Muscle of leg (tissue), 11 donors: ENCODE measurements around the gene CHCHD3. TPM values are rescaled to one million over a fixed set of nuclear protein-coding genes. Genes with fewer than 3 reads are reported as not detected.
A peak's percentile ranks its signal among the peaks of the same experiment; 100 is the strongest.

Experiments used
- DNase-seq: peaks from one replicate; pipeline ENCODE4 v3.0.0; 2013
- H3K27ac ChIP-seq: one replicate; pipeline ENCODE4 v1.5.1; 2013; ENCODE audit warnings: mild to moderate bottlenecking, low read length, control low read depth
- H3K27me3 ChIP-seq: one replicate; pipeline ENCODE4 v1.6.1; 2013; ENCODE audit warnings: low read length; ENCODE audit not compliant: control insufficient read depth, insufficient read depth
- H3K36me3 ChIP-seq: one replicate; pipeline ENCODE4 v1.6.1; 2013; ENCODE audit warnings: low read length; ENCODE audit not compliant: control insufficient read depth, insufficient read depth
- H3K4me1 ChIP-seq: one replicate; pipeline ENCODE4 v1.6.1; 2013; ENCODE audit warnings: low read length; ENCODE audit not compliant: control insufficient read depth, insufficient read depth
- H3K4me3 ChIP-seq: one replicate; pipeline ENCODE4 v1.5.1; 2013; ENCODE audit warnings: low read length, control low read depth
- H3K9me3 ChIP-seq: replicated peaks from 2 replicates; pipeline ENCODE4 v1.6.1; 2013; ENCODE audit warnings: low read depth, low read length; ENCODE audit not compliant: control insufficient read depth
- WGBS: methylation state at CpG from one replicate; pipeline ENCODE4 v1.1.5; 2013; ENCODE audit warnings: missing lambda C conversion rate; ENCODE audit not compliant: insufficient coverage; 5-methylcytosine and 5-hydroxymethylcytosine counted together
- polyA plus RNA-seq, 8 donors: library from polyadenylated mRNA; unstranded; fragments of 120-200 nt; gene quantifications; one replicate each; pipeline versions ENCODE4 v1.2.1 to v1.2.3, GENCODE V29; 2013; ENCODE audit warnings: inconsistent platforms in 1 of 8, low replicate concordance in 1 of 8; ENCODE audit not compliant: insufficient read length in 8 of 8, insufficient read depth in 1 of 8
- total RNA-seq: library from RNA; stranded (reverse); fragments of 120-200 nt; gene quantifications from one replicate; pipeline ENCODE4 v1.2.4, GENCODE V29; 2013

CHCHD3 gene
- total and polyA plus RNA-seq, 9 donors = 57.4 to 75.0 (median 66.6) TPM

DNA sequence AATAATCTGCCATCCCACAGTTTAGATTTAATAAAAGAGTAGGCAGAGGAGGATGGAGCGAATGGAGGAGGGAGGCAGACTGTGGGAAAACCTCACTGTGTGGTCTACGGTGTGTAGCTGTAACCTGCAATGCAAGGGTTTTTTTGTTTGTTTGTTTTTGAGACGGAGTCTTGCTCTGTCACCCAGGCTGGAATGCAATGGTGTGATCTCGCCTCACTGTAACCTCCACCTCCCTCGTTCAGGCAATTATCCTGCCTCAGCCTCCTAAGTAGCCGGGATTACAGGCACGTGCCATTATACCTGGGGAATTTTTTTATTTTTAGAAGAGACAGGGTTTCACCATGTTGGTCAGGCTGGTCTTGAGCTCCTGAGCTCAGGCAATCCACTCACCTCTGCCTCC, 321.0 kb downstream of the CHCHD3 start:
- no peak overlapping the region for H3K27ac ChIP-seq
- no peak for DNase-seq
- H3K27me3 ChIP-seq = no peaks in the 10 kb centered on the region
- no peaks in the 10 kb centered on the region for H3K36me3 ChIP-seq
- H3K9me3 ChIP-seq = peaks cover 2% of the 10 kb centered on the region
- H3K4me1 ChIP-seq = peaks cover 5% of the 10 kb centered on the region
- WGBS = 50% methylated on average over 1 of the region's 7 CpGs
- no peak overlapping the region for H3K4me3 ChIP-seq

DNA sequence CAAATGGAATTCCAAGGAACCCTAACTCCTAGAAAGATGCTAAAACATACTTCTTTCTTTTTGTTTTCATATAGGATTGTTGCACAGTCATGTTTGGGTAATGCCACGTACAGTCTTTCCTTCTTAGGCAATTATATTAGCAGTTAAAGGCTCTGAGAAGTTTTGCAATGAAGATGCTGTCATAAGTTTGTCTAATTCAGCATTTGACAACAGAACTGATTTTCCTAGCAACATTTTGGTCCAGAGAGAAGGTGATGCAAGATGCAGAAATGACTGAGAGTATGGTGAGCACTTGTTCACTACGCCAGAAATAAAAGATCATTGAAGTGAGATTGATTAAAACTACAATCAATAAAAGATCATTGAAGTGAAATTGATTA, 321.7 kb downstream of the CHCHD3 start:
- H3K27ac ChIP-seq = no peak overlapping the region
- no CpG with 5 or more reads among the region's 2 CpGs for WGBS
- H3K9me3 ChIP-seq = peaks cover 2% of the 10 kb centered on the region
- peaks cover 5% of the 10 kb centered on the region for H3K4me1 ChIP-seq
- no peaks in the 10 kb centered on the region for H3K27me3 ChIP-seq
- no peaks in the 10 kb centered on the region for H3K36me3 ChIP-seq
- no peak overlapping the region for H3K4me3 ChIP-seq
- DNase-seq = no peak

DNA sequence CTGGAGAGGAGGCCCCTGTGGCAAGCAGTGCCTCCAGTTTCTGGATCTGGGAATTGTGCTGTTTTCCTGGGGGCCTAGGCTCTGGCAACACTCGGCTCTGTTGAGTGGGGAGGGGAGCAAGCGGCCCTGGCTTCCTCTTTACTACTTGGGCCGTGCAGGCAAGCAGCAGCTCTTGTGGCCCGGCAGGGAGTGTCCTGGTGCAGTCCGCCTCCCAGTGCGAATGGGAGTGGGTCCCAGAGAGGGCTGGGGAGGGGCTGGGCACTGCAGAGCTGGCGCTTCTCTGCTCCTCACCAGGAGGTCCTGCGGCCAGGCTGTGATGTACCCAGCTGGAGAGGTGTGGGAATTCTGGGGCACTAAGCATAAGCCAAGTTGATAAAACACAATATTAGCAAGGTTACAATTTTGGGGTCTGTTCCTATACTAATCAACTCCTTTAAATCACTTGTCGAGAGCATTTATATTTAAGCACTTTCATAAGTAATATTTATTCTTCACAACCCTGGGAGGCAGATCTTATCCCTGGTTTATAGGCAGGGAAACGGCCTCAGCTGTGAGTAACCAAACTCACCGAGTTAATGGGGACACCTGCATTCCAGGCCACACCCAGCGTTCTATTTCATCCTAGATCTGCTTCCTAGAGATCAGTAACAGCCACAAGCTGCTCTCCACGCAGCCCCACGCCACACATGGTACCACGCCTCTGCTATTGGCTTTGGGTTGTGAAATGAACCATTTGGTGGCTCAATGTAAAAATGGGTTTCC, 322.2 kb downstream of the CHCHD3 start:
- no peaks in the 10 kb centered on the region for H3K36me3 ChIP-seq
- H3K9me3 ChIP-seq = peaks cover 2% of the 10 kb centered on the region
- H3K4me3 ChIP-seq = no peak overlapping the region
- no peak overlapping the region for H3K27ac ChIP-seq
- no peak for DNase-seq
- peaks cover 5% of the 10 kb centered on the region for H3K4me1 ChIP-seq
- WGBS = 63% methylated on average over 5 of the region's 15 CpGs
- H3K27me3 ChIP-seq = no peaks in the 10 kb centered on the region

DNA sequence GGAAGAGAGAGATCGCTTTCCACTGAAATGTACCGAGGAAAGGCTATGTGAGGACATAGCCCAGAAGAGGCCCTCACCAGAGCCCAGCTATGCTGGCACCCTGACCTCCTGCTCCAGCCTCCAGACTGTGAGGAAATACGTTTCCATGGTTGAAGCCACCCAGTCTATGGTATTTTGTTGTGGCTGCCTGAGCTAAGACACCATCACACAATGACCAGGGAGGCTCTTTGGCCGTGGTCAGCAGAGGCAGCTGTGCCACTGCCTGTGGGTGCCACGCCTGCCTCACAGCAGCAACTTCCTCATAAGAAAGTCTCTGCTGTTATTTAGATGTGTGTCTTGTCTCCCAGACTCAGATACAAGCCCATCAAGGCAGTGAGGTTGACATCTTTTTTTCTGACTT, 322.9 kb downstream of the CHCHD3 start:
- Histone ChIP-seq H3K4me3 (no peak overlapping the region), H3K27me3 (no peaks in the 10 kb centered on the region), H3K27ac (no peak overlapping the region), H3K9me3 (peaks cover 2% of the 10 kb centered on the region), H3K4me1 (peaks cover 5% of the 10 kb centered on the region), H3K36me3 (no peaks in the 10 kb centered on the region)
- DNase-seq = no peak
- 75% methylated on average over 2 of the region's 5 CpGs for WGBS

DNA sequence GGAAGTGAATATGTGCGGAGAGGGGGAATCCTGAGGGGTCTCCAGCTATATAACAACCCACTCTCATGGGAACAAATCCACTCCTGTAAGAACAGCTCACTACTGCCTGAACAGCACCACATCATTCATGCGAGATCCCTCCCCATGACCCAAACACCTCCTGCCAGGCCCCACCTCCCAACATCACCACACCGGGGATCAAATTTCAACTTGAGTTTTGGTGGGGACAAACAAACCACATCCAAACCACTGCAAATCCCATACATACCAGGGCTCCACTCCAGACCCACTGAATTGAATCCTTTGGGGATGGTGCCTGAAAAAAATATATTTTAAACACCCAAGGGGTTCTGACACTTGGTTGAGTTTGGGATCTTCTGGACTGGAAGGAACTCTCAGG, 324.1 kb downstream of the CHCHD3 start:
- Histone ChIP-seq H3K9me3 (peaks cover 2% of the 10 kb centered on the region), H3K27me3 (no peaks in the 10 kb centered on the region), H3K4me1 (peaks cover 5% of the 10 kb centered on the region), H3K27ac (no peak overlapping the region), H3K4me3 (no peak overlapping the region), H3K36me3 (no peaks in the 10 kb centered on the region)
- 83% methylated on average over 1 of the region's 3 CpGs for WGBS
- no peak for DNase-seq

DNA sequence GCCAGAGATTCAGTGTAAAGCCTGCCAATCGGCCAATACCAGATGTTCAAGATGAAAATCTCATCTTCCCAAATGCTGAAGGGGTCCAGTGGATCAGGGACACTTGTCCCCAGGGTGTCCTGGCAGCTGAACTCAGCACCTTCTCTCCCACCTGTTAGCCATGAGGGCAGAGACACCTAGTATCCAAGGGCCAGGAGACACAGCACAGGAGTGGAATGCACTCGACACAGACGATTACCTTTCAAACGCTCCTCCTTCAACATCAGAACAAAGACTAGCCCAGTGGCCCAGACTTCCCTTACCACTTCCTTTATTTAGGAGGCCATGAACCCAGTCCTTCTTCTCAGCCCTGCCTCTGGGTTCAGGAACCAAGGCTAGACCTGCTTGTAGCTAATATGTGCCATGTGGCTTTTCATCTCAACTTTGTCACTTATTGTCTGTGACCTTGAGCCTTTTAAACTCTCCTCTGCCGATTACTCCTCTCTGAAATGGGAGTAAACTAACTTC, 325.4 kb downstream of the CHCHD3 start:
- 10% methylated on average over 3 of the region's 5 CpGs for WGBS

DNA sequence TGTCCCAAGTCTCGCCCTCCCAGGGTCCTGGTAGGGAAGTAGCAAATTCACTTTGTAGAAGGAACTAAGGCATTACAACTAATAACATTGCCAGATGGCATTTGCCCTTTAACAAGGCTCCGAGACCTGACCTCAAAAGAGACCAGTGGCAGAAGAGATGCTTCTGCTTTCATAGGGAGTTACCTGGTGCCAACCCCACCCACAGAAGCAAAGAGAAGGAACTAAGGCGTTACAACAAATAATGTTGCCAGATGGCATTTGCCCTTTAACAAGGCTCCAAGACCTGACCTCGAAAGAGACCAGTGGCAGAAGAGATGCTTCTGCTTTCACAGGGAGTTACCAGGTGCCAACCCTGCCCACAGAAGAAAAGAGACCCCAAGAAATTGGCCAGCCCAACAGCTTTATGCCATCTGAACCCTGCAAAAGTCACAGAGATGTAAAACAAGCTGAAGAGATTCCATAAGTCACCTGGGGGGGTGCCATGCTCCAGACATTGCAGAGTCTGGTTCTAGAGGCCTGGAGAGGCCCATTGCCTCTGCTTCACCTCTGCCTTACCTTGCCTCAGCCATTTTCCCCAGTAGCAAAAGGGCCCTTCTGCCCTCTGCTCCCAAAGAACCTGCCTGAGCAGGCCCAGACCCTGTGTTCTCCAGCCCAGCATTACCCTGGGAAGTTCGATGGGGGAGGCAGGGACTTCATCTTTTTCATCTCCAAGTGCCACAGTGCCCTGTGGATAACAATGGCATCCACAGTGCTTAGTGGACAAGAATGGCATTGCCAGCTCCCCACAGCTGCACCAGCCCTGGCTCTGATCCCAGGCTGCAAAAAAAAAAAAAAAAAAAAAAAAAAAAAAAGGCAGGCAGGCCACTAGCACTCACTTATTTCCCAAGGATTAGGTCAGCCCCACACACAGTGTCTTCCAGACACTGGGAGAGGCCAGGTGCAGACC, 326.1 kb downstream of the CHCHD3 start:
- 68% methylated on average over 2 of the region's 5 CpGs for WGBS
- Histone ChIP-seq H3K4me3 (no peak overlapping the region), H3K9me3 (peaks cover 2% of the 10 kb centered on the region), H3K4me1 (peaks cover 8% of the 10 kb centered on the region), H3K36me3 (no peaks in the 10 kb centered on the region), H3K27ac (no peak overlapping the region), H3K27me3 (peaks cover 5% of the 10 kb centered on the region)
- DNase-seq = peak; percentile 38

More for the DNA sequence above, 325.4 kb downstream of the CHCHD3 start:
- DNase-seq = no peak
- no peaks in the 10 kb centered on the region for H3K36me3 ChIP-seq
- H3K27me3 ChIP-seq = no peaks in the 10 kb centered on the region
- H3K9me3 ChIP-seq = peaks cover 2% of the 10 kb centered on the region
- H3K4me1 ChIP-seq = peaks cover 3% of the 10 kb centered on the region
- no peak overlapping the region for H3K4me3 ChIP-seq
- H3K27ac ChIP-seq = no peak overlapping the region

DNA sequence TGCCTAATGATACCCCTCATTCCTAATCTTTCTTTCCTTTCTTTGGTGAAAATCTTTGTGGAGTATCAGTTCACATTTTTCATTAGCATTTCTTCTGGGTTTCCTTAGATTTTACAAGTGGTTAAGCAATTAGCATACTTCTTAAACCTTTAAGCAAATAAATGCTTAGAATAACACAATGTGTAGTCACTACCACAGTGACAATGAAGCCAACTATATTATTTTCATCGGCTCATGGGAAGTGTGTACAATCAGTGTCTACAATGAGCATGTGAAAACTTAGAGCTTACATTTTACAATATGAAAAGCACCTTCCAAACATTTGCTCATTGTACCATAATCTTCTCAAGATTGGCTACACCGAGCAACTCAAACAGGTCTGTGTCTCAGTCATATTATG, 329.5 kb downstream of the CHCHD3 start:
- no peak overlapping the region for H3K4me3 ChIP-seq
- H3K9me3 ChIP-seq = no peaks in the 10 kb centered on the region
- WGBS = no CpG with 5 or more reads among the region's 2 CpGs
- H3K27me3 ChIP-seq = peaks cover 5% of the 10 kb centered on the region
- DNase-seq = no peak
- H3K27ac ChIP-seq = no peak overlapping the region
- H3K36me3 ChIP-seq = no peaks in the 10 kb centered on the region
- peaks cover 14% of the 10 kb centered on the region for H3K4me1 ChIP-seq

DNA sequence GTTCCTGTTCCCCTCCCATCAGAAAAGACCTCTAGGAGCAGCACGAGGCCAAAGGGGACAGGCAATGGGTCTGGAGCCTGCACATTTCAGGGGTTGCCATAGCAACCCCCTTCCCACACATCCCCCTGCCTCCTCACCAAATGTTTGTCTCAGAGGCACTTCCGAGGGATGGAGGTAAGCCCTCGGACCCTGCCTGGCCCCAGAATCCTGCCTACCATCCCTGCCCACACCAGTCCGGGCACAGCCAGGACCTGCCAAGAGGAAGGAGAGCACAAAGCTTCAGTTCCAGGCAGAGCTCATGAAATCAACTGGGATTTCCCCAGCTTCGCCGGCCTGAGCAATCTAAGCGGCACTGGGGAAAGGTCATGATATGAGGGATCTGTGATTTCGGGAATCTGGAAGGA, 330.6 kb downstream of the CHCHD3 start:
- Histone ChIP-seq H3K27me3 (peaks cover 5% of the 10 kb centered on the region), H3K4me3 (no peak overlapping the region), H3K27ac (no peak overlapping the region), H3K9me3 (no peaks in the 10 kb centered on the region), H3K4me1 (peaks cover 11% of the 10 kb centered on the region), H3K36me3 (no peaks in the 10 kb centered on the region)
- no peak for DNase-seq
- 38% methylated on average over 3 of the region's 8 CpGs for WGBS

DNA sequence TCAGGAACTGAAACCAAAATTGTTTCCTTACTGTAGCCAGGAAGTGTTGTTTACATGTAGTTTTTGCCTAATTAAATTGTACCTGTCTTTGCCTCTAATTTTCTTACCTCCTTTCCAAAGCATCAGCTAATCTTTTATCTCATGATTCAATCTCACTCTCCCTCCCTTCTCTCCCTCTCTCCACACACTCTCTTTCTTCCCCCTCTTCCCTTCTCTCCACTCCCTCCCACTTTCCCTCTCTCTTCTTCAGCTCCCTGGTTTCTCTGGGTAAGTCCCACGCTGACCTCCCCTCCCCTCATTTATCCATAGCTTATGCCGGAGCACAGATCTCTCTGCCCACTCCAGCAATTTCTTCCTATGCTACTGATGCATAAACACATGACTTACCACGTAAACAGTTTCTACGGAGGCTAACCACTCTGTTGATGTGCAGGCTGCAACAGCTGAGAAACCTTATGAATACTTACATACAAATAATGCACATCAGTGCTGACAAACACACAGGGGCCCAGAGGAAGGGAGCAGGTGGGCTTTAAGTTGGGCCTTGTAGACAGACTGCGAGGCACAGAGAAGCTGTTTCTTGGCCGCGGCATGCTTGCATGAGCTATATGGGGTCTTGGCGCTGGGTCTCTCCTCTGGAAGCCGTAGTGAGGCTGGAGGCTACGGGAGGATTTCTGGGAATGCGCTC, 331.2 kb downstream of the CHCHD3 start:
- Histone ChIP-seq H3K9me3 (no peaks in the 10 kb centered on the region), H3K4me3 (no peak overlapping the region), H3K4me1 (peaks cover 11% of the 10 kb centered on the region), H3K36me3 (no peaks in the 10 kb centered on the region), H3K27ac (no peak overlapping the region), H3K27me3 (peaks cover 5% of the 10 kb centered on the region)
- peak; percentile 32 for DNase-seq
- 38% methylated on average over 5 of the region's 11 CpGs for WGBS
